HCT116 (cell line): ENCODE data around the gene CCSER1. TPM values are rescaled to one million over a fixed set of nuclear protein-coding genes. Genes with fewer than 3 reads are reported as not detected.

Experiments used
- ATAC-seq: fragments of 200-7000 bp; cut with Tn5 transposase; 2 replicates; pipeline ENCODE4 v1.9.1; 2020; ENCODE audit warnings: mild to moderate bottlenecking, moderate library complexity
- BruUV-seq: library from RNA; stranded (reverse); fragments of 400-500 nt; replicated peaks from 2 replicates; lab custom pipeline; 2021; lab: Mats Ljungman, UMichigan
- CTCF ChIA-PET: fragments of 300-600 bp; sonication (Branson Sonifier 250); formaldehyde crosslinking; loops from one replicate; lab custom pipeline; 2021; ENCODE audit warnings: antibody characterized with exemption; lab: Charles Lee
- POLR2A ChIA-PET: fragments of 300-600, 350-600 bp; sonication (Branson Sonifier 250); formaldehyde crosslinking; loops from one replicate; lab custom pipeline; 2021; ENCODE audit warnings: antibody characterized with exemption; lab: Charles Lee
- RAD21 ChIA-PET, 2 experiments: fragments of 300-600 bp; sonication (Branson Sonifier 250); formaldehyde crosslinking; loops; one replicate each; lab custom pipeline; 2023; ENCODE audit warnings: low total read pairs in 2 of 2; ENCODE audit not compliant: uncharacterized antibody in 2 of 2, unreplicated experiment in 2 of 2, low non-redundant PET in 1 of 2; lab: Charles Lee
- DNase-seq: peaks from one replicate; pipeline ENCODE4 v3.0.0-alpha.2; 2010; ENCODE audit warnings: low read depth, low spot score
- H2AFZ ChIP-seq: fragments of 200-600 bp; shearing (Covaris generic), sonication (generic); 2 replicates; pipeline ENCODE4 v1.6.1; 2017; ENCODE audit warnings: low read depth, mixed run types, mixed read lengths, antibody characterized with exemption, low read length; ENCODE audit not compliant: poor library complexity, severe bottlenecking
- H3K27ac ChIP-seq: 2 replicates; pipeline ENCODE4 v1.5.1; 2012; ENCODE audit warnings: low read depth, low read length
- H3K27me3 ChIP-seq: fragments of 200-600 bp; sonication (generic); 2 replicates; pipeline ENCODE4 v1.6.1; 2016; ENCODE audit warnings: mixed run types, low read length, mixed read lengths; ENCODE audit not compliant: insufficient read depth
- H3K36me3 ChIP-seq, 2 experiments: fragments of 200-500 bp in 1 of 2; fragments of 200-600 bp in 1 of 2; sonication (Bioruptor generic) in 1 of 2; sonication (generic) in 1 of 2; 2 replicates each; pipeline versions ENCODE4 v1.5.1 to v1.6.1; 2014 to 2016; ENCODE audit warnings: low read length in 2 of 2, inconsistent platforms in 1 of 2, mixed read lengths in 1 of 2, mixed run types in 1 of 2; ENCODE audit not compliant: insufficient read depth in 2 of 2, control insufficient read depth in 1 of 2
- H3K4me1 ChIP-seq, 2 experiments: fragments of 200-600 bp in 1 of 2; sonication (generic) in 1 of 2; 2 replicates each; pipeline versions ENCODE4 v1.5.1 to v1.6.1; 2012 to 2017; ENCODE audit warnings: low read length in 2 of 2, inconsistent platforms in 1 of 2, mild to moderate bottlenecking in 1 of 2, mixed read lengths in 1 of 2, mixed run types in 1 of 2, moderate library complexity in 1 of 2; ENCODE audit not compliant: insufficient read depth in 2 of 2, control insufficient read depth in 1 of 2
- H3K4me2 ChIP-seq: fragments of 200-600 bp; sonication (generic); 2 replicates; pipeline ENCODE4 v1.6.1; 2017; ENCODE audit warnings: mixed run types, low read length, mixed read lengths
- H3K4me3 ChIP-seq, 2 experiments: fragments of 200-600 bp in 1 of 2; sonication (generic) in 1 of 2; replicated peaks in 1 of 2; 2 replicates each; pipeline ENCODE4 v1.5.1; 2011 to 2016; ENCODE audit warnings: low read length in 2 of 2, control low read depth in 1 of 2, low read depth in 1 of 2, mild to moderate bottlenecking in 1 of 2, mixed read lengths in 1 of 2, mixed run types in 1 of 2
- H3K79me2 ChIP-seq: fragments of 200-600 bp; sonication (generic); 2 replicates; pipeline ENCODE4 v1.6.1; 2017; ENCODE audit warnings: mild to moderate bottlenecking, mixed run types, low read length, moderate library complexity, mixed read lengths; ENCODE audit not compliant: insufficient read depth
- H3K9ac ChIP-seq: fragments of 200-600 bp; sonication (generic); 2 replicates; pipeline ENCODE4 v1.6.1; 2016; ENCODE audit warnings: low read length, mixed read lengths
- H3K9me2 ChIP-seq: fragments of 200-600 bp; sonication (generic), shearing (Covaris generic); 2 replicates; pipeline ENCODE4 v1.6.1; 2017; ENCODE audit warnings: mixed run types, mild to moderate bottlenecking, moderate library complexity; ENCODE audit not compliant: insufficient read depth
- H3K9me3 ChIP-seq, 2 experiments: fragments of 200-500 bp in 1 of 2; fragments of 200-600 bp in 1 of 2; sonication (Bioruptor generic) in 1 of 2; sonication (generic) in 1 of 2; 2 replicates each; pipeline ENCODE4 v1.6.1; 2014 to 2017; ENCODE audit warnings: low read length in 2 of 2, mixed read lengths in 2 of 2, inconsistent platforms in 1 of 2, low read depth in 1 of 2, mild to moderate bottlenecking in 1 of 2, mixed run types in 1 of 2, moderate library complexity in 1 of 2; ENCODE audit not compliant: control insufficient read depth in 1 of 2, insufficient read depth in 1 of 2
- H4K20me1 ChIP-seq: fragments of 200-600 bp; sonication (generic), shearing (Covaris generic); 2 replicates; pipeline ENCODE4 v1.6.1; 2017; ENCODE audit warnings: mixed run types, mild to moderate bottlenecking, moderate library complexity; ENCODE audit not compliant: insufficient read depth
- CBX3 ChIP-seq: IDR thresholded peaks from 2 replicates; pipeline ENCODE4 v1.6.1; 2012; ENCODE audit warnings: low read depth
- CEBPB ChIP-seq: IDR thresholded peaks from 2 replicates; pipeline ENCODE4 v1.6.1; 2012; ENCODE audit warnings: low read depth
- EGR1 ChIP-seq: IDR thresholded peaks from 2 replicates; pipeline ENCODE4 v1.6.1; 2012; ENCODE audit warnings: low read depth
- ELF1 ChIP-seq: IDR thresholded peaks from 2 replicates; pipeline ENCODE4 v1.6.1; 2012; ENCODE audit warnings: low read depth, borderline replicate concordance
- EZH2 ChIP-seq: fragments of 200-600 bp; sonication (generic); IDR thresholded peaks from 2 replicates; pipeline ENCODE4 v1.6.1; 2017; ENCODE audit warnings: antibody characterized with exemption, mixed run types
- FOSL1 ChIP-seq: IDR thresholded peaks from 2 replicates; pipeline ENCODE4 v1.6.1; 2012; ENCODE audit warnings: low read depth
- JUND ChIP-seq: IDR thresholded peaks from 2 replicates; pipeline ENCODE4 v1.6.1; 2012
- POLR2AphosphoS5 ChIP-seq: IDR thresholded peaks from 2 replicates; pipeline ENCODE4 v1.6.1; 2011; ENCODE audit warnings: mild to moderate bottlenecking, low read depth, low read length, moderate library complexity
- RAD21 ChIP-seq: IDR thresholded peaks from 2 replicates; pipeline ENCODE4 v1.6.1; 2012; ENCODE audit warnings: low read depth, mild to moderate bottlenecking
- SP1 ChIP-seq: IDR thresholded peaks from 2 replicates; pipeline ENCODE4 v1.6.1; 2012; ENCODE audit warnings: low read depth
- SRF ChIP-seq: IDR thresholded peaks from 2 replicates; pipeline ENCODE4 v1.6.1; 2012; ENCODE audit warnings: low read depth
- TCF7L2 ChIP-seq: IDR thresholded peaks from 2 replicates; pipeline ENCODE4 v1.7.0; 2011; ENCODE audit warnings: borderline replicate concordance, inconsistent platforms; ENCODE audit not compliant: insufficient read depth, insufficient read length; ENCODE audit errors: extremely low read depth
- YY1 ChIP-seq: IDR thresholded peaks from 2 replicates; pipeline ENCODE4 v1.6.1; 2011; ENCODE audit warnings: low read length, low read depth, moderate library complexity, mild to moderate bottlenecking; ENCODE audit not compliant: insufficient replicate concordance; ENCODE audit errors: extremely low read depth
- ZFX ChIP-seq: fragments of 450-650 bp; IDR thresholded peaks from 2 replicates; pipeline ENCODE4 v1.6.1; 2017
- ZNF274 ChIP-seq: fragments of 200-500 bp; sonication (Bioruptor generic); IDR thresholded peaks from 2 replicates; pipeline ENCODE4 v1.6.1; 2014; ENCODE audit warnings: mild to moderate bottlenecking, low read depth, low read length, inconsistent platforms
- intact Hi-C: fragments of 100-400 bp; cut with micrococcal nuclease; formaldehyde crosslinking; loops from 2 replicates; pipeline ENCODE4 v1.10.0; 2022
- total RNA-seq: library from RNA; stranded (reverse); gene quantifications from one replicate; pipeline ENCODE4 v1.2.1, GENCODE V29; 2021; ENCODE audit not compliant: unreplicated experiment
- TF ChIP-seq, protein P1 (sequence below): IDR thresholded peaks from 2 replicates; pipeline ENCODE4 v1.6.1; 2011; ENCODE audit warnings: mild to moderate bottlenecking, low read length, moderate library complexity; ENCODE audit not compliant: insufficient replicate concordance; ENCODE audit errors: extremely low read depth
- TF ChIP-seq, protein P2 (sequence below): IDR thresholded peaks from 2 replicates; pipeline ENCODE4 v1.6.1; 2012
- TF ChIP-seq, protein P3 (sequence below): IDR thresholded peaks from 2 replicates; pipeline ENCODE4 v1.6.1; 2012
- TF ChIP-seq, protein P4 (sequence below): IDR thresholded peaks from 2 replicates; pipeline ENCODE4 v1.6.1; 2012; ENCODE audit warnings: low read depth

The CCSER1 gene
- total RNA-seq, 1 experiment from 2014 or later, result 6.7 TPM

DNA sequence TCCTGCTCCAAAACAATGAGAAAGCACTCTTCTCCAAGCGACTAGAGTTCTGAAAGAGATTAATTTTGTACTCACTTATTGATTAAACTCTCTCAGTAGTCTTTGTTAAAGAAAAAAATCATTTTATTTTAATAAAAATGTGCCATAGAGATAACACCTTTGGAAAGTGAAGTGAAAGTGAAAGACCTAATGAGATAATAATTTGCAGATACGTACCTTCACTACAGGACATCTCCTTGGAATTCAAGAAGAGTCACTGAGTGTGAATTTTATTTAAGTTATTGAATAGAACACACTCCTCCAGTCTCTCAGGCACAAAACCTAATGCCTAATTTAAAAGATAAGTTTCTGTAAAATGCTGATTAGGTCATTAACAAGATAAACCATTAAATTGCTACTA is 1106.0 kb downstream of the CCSER1 start (continued):
- TF ChIP-seq EZH2 (no peak), TCF7L2 (no peak), ELF1 (no peak), ZNF274 (no peak), CBX3 (no peak), FOSL1 (no peak), POLR2AphosphoS5 (no peak), RAD21 (no peak), ZFX (no peak), CEBPB (no peak)
- TF ChIP-seq, protein P1, sequence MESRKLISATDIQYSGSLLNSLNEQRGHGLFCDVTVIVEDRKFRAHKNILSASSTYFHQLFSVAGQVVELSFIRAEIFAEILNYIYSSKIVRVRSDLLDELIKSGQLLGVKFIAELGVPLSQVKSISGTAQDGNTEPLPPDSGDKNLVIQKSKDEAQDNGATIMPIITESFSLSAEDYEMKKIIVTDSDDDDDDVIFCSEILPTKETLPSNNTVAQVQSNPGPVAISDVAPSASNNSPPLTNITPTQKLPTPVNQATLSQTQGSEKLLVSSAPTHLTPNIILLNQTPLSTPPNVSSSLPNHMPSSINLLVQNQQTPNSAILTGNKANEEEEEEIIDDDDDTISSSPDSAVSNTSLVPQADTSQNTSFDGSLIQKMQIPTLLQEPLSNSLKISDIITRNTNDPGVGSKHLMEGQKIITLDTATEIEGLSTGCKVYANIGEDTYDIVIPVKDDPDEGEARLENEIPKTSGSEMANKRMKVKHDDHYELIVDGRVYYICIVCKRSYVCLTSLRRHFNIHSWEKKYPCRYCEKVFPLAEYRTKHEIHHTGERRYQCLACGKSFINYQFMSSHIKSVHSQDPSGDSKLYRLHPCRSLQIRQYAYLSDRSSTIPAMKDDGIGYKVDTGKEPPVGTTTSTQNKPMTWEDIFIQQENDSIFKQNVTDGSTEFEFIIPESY, result no peak
- TF ChIP-seq, protein P2, sequence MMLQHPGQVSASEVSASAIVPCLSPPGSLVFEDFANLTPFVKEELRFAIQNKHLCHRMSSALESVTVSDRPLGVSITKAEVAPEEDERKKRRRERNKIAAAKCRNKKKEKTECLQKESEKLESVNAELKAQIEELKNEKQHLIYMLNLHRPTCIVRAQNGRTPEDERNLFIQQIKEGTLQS, result no peak

DNA sequence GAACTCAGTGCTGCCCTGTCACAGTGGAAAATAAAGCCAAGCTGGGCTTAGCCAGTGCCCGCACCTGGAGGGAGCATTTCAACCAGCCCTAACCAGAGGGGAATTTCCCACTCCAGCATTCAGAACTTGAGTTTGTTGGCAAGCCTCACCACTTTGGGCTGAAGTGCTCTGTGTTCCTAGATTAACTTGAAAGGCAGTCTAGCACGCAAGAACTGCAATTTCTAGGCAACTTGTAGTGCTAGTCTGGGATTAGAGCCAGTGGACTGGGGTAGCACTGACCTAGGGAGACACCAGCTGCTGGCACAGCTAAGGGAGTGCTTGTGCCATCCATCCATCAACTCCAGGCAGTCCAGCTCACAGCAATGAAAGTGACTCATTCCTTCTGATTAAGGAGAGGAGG is 1115.9 kb downstream of the CCSER1 start:
- Histone ChIP-seq H3K4me1 (peaks cover 0 to 6% of the 10 kb centered on the region in 2 experiments; a peak in 1 of 4 replicates), H2AFZ (no peak overlapping the region), H3K27ac (no peak overlapping the region), H3K4me3 (no peak overlapping the region), H3K79me2 (no peaks in the 10 kb centered on the region), H3K36me3 (no peaks in the 10 kb centered on the region), H3K9me2 (no peaks in the 10 kb centered on the region), H3K27me3 (no peaks in the 10 kb centered on the region), H3K4me2 (no peak overlapping the region), H3K9ac (no peak overlapping the region), H3K9me3 (no peaks in the 10 kb centered on the region), H4K20me1 (no peaks in the 10 kb centered on the region)
- ChIA-PET POLR2A (no interaction called here), RAD21 (no interaction called here), CTCF (no interaction called here)
- DNase-seq, result no peak
- no peak for TF ChIP-seq EZH2
- TF ChIP-seq SRF, result no peak
- no peak for TF ChIP-seq CEBPB
- TF ChIP-seq, protein P3, sequence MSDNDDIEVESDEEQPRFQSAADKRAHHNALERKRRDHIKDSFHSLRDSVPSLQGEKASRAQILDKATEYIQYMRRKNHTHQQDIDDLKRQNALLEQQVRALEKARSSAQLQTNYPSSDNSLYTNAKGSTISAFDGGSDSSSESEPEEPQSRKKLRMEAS, result no peak
- TF ChIP-seq RAD21, result no peak
- no peak for TF ChIP-seq SP1
- TF ChIP-seq FOSL1, result no peak
- TF ChIP-seq JUND, result no peak
- TF ChIP-seq, protein P4, sequence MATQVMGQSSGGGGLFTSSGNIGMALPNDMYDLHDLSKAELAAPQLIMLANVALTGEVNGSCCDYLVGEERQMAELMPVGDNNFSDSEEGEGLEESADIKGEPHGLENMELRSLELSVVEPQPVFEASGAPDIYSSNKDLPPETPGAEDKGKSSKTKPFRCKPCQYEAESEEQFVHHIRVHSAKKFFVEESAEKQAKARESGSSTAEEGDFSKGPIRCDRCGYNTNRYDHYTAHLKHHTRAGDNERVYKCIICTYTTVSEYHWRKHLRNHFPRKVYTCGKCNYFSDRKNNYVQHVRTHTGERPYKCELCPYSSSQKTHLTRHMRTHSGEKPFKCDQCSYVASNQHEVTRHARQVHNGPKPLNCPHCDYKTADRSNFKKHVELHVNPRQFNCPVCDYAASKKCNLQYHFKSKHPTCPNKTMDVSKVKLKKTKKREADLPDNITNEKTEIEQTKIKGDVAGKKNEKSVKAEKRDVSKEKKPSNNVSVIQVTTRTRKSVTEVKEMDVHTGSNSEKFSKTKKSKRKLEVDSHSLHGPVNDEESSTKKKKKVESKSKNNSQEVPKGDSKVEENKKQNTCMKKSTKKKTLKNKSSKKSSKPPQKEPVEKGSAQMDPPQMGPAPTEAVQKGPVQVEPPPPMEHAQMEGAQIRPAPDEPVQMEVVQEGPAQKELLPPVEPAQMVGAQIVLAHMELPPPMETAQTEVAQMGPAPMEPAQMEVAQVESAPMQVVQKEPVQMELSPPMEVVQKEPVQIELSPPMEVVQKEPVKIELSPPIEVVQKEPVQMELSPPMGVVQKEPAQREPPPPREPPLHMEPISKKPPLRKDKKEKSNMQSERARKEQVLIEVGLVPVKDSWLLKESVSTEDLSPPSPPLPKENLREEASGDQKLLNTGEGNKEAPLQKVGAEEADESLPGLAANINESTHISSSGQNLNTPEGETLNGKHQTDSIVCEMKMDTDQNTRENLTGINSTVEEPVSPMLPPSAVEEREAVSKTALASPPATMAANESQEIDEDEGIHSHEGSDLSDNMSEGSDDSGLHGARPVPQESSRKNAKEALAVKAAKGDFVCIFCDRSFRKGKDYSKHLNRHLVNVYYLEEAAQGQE, result no peak
- TF ChIP-seq EGR1, result no peak
- TF ChIP-seq YY1, result no peak
- TF ChIP-seq TCF7L2, result no peak
- intact Hi-C loops, result no loop called here
- no TSS peak for BruUV-seq
- peak; percentile 38; the same call in 1 of the 2 replicates for ATAC-seq
